Measurements from ENCODE around the gene DBH.

The DBH gene

DNA sequence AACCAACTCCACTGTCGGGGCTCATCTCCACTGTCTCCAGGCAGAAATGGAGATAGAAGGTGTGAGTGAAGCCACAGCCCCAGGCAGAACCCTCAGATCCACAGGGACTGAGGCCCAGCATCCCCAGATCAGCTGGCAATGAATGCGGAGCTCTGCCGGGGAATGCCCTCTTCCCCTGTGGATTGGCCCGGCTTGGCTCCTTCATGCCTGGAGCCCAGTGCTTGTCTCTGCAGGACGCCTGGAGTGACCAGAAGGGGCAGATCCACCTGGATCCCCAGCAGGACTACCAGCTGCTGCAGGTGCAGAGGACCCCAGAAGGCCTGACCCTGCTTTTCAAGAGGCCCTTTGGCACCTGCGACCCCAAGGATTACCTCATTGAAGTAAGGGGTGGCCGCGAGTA lies 3.5 kb downstream of the DBH start:
- TF ChIP-seq, protein P1, sequence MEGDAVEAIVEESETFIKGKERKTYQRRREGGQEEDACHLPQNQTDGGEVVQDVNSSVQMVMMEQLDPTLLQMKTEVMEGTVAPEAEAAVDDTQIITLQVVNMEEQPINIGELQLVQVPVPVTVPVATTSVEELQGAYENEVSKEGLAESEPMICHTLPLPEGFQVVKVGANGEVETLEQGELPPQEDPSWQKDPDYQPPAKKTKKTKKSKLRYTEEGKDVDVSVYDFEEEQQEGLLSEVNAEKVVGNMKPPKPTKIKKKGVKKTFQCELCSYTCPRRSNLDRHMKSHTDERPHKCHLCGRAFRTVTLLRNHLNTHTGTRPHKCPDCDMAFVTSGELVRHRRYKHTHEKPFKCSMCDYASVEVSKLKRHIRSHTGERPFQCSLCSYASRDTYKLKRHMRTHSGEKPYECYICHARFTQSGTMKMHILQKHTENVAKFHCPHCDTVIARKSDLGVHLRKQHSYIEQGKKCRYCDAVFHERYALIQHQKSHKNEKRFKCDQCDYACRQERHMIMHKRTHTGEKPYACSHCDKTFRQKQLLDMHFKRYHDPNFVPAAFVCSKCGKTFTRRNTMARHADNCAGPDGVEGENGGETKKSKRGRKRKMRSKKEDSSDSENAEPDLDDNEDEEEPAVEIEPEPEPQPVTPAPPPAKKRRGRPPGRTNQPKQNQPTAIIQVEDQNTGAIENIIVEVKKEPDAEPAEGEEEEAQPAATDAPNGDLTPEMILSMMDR (IDR thresholded peaks at IDR 0.05; ENCODE audit: insufficient read depth, missing control alignments): no peak
- DNase-seq (ENCODE audit: insufficient read length, low spot score): no peak
- FAIRE-seq: no peak

DNA sequence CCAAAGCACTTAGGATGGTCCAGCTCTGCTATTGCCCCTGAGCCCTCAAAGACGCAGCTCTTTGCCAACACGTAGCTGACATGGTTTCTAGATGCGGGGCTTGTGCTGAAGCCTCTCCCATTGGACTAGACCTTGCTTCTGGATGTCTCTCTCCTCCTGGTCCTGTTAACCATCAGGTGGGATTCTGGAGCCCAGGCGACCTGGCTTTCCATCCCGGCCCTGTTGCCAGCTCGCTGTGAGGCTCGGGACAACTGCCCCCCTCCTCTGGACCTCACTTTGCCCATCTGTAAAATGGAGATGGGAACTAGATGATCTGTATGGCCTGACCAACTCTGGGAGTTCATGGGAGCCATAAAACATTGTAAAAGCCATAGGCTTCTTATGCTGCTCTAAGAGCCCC lies 4.0 kb downstream of the DBH start:
- TF ChIP-seq, protein P1 (IDR thresholded peaks at IDR 0.05; ENCODE audit: insufficient read depth, missing control alignments): no peak
- no peak for DNase-seq (ENCODE audit: insufficient read length, low spot score)
- no peak for FAIRE-seq

DNA sequence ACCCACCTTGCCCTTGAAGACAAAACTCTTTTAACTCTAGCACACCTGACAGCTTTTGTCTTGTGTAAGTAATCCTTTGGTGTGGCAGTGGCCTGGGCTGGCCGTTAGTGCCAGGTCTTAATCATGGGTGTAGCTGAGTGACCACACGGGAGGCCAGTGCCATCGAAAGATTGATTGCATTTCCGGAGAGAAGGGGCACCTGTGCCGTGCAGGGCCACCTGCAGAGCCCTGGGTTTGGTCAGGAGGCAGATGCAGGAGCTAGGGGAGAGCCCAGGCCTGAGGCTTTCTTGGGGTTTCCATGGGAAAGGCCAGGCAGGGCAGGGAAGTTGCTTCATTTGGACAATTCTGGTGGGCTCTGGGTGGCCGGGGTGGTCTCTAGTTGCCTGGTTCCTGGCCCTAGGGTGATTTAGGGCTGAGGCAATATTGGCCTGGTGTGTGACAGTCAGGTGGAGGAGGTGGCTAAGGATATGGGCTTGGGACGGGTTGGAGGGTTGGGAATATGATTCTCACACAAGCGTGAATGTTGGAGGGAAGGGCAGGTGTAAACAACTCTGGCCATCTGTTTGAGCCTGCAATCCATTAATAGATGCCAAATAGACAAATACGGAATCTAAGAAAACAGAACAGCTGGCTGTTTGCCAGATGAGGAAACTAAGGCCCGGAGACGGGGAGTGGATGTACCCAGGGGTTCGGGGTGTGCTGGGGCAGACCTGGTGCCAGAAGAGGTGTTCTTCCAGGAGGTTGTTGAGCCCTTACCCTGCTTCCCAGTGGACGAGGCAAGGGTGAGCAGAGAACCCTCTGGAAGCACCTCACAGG lies 4.6 kb downstream of the DBH start:
- FAIRE-seq (no peak), DNase-seq (ENCODE audit: insufficient read length, low spot score) (no peak)
- TF ChIP-seq, protein P1 (IDR thresholded peaks at IDR 0.05; ENCODE audit: insufficient read depth, missing control alignments): no peak

DNA sequence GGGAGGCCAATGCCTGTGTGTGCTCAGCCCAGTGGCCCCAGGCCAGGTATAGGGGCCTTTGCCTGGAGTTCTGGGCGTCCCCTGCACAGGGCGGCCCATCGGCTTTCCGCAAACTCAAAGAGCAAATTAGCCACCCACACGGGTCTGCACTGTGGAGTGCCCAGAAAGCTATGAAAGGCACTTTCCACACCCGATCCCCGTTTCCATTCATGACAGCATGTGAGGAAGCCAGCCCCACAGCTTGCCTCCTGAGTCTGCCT lies 5.2 kb downstream of the DBH start:
- TF ChIP-seq, protein P1 (IDR thresholded peaks at IDR 0.05; ENCODE audit: insufficient read depth, missing control alignments): no peak
- DNase-seq (ENCODE audit: insufficient read length, low spot score) (no peak), FAIRE-seq (no peak)

DNA sequence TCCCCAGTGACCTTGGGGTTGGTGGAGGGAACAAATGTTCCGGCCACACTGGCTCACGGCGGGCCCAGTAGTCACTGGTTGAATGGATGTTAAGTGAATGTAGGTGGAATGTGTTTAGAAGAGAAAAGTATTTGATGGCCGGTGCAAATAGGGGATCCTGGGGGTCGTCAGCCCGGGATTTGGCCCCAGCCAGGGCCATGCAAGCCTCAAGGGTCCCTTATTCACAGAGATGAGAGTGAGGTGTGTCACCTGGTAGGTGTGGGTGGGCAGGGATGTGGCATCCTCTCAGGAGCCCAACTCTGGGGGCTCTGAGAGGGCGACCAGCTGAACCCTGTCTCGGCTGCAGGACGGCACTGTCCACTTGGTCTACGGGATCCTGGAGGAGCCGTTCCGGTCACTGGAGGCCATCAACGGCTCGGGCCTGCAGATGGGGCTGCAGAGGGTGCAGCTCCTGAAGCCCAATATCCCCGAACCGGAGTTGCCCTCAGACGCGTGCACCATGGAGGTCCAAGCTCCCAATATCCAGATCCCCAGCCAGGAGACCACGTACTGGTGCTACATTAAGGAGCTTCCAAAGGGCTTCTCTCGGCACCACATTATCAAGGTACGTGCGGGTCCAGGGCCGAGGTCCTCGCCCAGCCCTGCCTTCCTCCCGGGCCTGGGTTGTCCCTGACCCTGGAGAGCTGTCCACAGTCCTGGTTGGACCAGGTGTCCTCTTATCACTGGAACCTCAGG lies 5.9 kb downstream of the DBH start:
- TF ChIP-seq, protein P1 (IDR thresholded peaks at IDR 0.05; ENCODE audit: insufficient read depth, missing control alignments): no peak
- FAIRE-seq: no peak
- no peak for DNase-seq (ENCODE audit: insufficient read length, low spot score)

DNA sequence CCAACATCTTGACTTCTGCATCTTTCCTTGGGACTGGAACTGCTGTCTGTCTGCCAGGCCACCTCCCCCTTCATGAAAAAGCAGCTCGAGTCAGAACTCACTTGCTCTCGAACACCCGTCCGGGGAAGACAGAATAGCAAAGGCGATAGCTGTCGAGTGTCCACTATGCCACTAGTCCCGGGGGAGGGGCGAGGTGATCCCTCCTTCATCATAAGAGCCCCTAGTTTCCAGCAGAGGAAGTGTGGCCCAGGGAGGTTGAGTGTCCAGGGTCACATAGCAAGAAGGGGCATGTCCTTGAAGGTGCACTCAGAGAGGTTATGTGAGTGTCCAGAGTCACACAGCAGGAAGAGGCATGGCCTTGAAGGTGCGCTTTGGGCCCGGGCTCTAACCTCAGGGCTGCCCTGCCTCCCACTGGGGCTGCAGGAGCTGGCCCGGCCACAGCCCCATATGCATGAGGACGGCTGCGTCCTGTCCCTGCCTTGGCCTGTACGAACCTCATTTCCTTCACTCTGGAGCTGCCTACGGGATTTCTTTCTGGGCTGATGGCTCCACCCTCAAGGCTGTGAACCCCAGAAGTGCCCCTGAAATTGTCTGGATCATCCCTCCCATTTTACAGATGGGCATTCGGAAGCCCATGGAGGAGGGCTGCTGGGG lies 6.7 kb downstream of the DBH start:
- DNase-seq (ENCODE audit: insufficient read length, low spot score): no peak
- no peak for FAIRE-seq
- TF ChIP-seq, protein P1 (IDR thresholded peaks at IDR 0.05; ENCODE audit: insufficient read depth, missing control alignments): no peak
